GM18870 (cell line): ENCODE data around the gene PAWR.
"Not testable (repeated sequence)": the region's sequence is repeated elsewhere in the genome, so short reads cannot be mapped to it uniquely, and the experiment has no call there.

Experiments used
- ATAC-seq: cut with Tn5 transposase; IDR thresholded peaks from one replicate; pipeline ENCODE4 v1.9.1; 2021; ENCODE audit warnings: moderate library complexity; ENCODE audit not compliant: unreplicated experiment

Gene PAWR

DNA sequence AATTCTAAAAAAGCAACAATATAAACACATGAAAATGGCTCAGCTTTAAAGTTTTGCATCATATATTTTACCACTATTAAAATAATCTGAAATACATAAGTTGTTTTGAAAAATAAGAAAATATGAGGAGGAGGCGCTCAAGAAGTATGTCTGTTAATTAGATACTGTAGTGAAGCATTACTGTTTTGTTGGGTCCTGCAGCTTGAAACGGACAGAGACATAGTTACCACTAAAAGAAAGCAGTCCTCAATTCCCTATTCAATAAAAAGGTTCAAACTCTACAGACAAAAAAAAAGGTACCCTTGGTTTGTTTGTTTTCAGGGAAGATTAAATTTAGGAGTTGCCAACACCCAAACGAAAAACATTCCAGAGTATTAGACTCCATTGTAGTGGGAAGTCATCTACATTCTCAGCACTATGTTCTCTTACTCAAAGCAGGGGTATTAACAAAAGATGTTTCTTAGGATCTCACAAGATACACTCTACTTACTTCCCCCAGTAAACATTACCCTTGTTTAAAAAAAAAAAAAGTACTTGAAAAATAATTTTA lies 3.0 kb downstream of the PAWR start:
- ATAC-seq, result no peak

DNA sequence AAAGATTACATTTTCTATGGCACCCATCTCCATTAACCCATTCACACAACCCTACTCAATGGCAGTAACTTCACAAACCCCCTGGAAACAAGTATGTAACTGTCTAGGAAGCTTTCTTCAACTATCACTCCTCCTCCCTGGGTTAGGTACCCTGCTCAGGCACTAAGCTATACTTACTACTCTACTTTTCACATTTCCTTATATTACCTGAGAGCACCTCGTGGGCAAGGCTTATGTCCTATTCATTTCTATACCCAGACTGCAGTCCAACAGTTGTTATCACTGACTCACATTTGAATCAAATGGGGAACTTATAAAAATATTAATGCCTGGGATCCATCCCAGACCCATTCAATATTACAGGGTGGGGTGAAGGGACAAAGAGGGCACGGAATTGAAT lies 4.6 kb downstream of the PAWR start:
- no peak for ATAC-seq

DNA sequence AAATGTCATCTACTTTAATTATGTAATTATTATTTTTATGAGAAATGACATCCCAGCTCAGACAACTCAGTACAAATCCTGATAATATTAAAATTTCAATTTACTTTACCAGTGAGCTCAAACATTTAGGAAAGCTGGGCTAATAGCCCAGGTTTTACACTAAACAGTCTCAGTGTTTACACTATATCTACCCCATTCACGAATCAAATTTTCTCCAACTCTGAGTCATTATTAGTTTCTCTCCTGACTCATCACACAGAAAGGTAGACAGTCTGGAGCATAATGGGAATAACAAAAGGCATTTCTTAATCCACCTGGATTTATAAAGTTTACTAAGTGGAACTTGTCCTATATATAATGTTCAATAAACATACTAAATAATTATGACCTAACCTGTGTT lies 5.7 kb downstream of the PAWR start:
- ATAC-seq, result no peak

DNA sequence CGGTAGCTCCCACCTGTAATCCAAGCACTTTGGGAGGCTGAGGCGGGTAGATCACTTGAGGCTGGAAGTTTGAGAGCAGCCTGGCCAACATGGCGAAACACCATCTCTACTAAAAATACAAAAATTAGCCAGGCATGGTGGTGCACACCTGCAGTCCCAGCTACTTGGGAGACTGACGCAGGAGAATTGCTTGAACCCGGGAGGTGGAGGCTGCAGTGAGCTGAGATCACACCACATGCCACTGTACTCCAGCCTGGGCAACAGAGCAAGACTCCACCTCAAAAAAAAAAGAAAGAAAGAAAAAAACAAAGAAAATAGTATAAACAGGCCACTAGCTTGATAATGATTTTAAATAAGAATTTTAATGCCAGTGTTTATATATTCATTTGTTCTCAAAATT lies 6.4 kb downstream of the PAWR start:
- not testable (repeated sequence) for ATAC-seq

DNA sequence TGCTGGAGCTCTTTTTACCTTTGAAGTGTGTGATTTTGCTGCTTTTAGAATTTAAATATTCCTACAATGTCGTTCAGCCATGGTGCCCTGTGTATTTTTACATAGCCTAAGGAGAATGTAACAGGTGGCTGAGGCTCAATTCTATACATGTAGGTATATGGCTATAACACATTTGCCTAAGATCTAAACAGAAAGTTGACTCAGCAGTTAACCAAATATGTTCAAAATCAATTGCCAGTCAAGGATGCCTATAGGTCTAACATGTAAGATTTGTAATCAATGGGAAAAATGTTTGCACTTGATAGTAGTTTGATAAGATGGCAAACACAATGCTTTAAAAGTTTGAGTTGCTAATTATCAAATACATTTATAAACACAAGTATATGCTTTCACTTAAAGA lies 8.2 kb downstream of the PAWR start:
- ATAC-seq, result no peak

DNA sequence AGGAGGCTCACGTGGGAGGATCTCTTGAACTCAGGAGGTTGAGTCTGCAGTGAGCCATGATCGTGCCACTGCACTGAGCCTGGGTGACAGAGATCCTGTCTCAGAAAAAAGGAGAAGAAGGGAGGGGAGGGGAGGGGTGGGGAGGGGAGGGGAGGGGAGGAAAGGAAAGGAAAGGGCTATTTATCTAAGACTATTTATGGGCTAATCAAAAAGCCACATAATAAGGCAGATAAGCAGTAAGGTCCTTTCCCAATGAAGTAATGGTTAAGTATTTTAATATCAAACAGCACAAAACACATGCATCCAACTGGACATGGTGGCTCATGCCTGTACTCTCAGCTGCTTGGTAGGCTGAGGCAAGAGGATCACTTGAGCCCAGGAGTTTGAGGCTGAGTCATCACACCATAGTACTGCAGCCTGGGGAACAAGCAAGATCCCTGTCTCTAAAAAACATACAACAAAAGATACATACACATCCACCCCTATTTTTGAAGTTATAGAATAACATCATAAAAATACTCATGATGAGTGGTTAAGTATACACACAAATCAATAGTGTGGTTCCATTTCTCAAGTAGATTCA lies 9.7 kb downstream of the PAWR start:
- ATAC-seq, result no peak

DNA sequence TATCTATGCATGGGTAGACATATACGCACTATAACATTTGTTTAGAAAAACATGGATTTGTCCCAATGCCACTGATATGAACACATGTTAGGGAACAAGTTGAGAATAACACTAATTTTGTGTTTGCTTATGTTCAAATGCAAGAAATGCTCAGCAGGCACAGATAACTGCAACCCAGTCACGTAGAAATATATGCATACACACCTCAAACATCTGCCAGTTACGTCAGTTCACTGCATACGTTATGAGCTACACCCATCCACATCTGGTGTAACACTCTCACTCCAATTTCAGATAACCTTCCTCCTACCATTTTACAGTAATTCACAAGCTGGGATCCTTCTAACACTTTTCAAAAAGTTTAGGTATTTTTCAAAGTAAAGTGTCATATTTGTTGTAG lies 10.7 kb downstream of the PAWR start:
- ATAC-seq, result no peak

DNA sequence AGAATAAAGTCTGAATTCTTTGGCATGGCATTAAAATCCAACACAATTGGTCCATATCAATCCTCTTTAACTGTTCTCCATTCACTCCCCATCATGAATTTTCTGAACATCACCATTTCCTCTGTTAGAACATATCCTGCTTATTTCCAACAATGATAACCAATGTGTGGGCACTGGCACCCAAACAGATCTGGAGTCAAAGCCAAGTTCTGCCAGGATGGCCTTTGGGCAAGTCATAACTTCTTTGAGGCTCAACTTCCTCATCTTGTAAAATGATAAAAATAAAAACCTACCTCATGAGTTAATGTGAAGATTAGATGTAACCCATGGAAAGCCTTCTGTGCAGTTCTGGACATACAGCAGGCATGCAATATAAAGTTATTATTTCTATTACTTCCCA lies 12.5 kb downstream of the PAWR start:
- no peak for ATAC-seq

DNA sequence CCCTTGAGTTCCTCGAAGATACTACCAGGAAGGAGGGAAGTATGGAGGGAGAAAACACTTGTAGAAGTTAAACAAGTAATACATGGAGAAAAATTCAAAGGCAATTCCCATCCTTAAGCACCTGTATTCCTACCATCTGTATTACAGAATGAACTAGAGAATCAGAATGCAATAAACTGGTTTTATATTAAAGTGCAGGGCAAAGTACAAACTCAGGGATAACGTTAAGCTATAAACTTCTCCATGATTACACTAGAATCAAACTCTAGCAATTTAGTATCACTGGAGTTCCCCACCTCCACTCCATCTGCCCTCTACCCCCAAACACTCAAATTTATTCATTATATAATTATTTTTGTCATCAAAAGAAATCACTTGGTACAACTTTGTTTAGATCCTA lies 13.1 kb downstream of the PAWR start:
- ATAC-seq, result no peak

DNA sequence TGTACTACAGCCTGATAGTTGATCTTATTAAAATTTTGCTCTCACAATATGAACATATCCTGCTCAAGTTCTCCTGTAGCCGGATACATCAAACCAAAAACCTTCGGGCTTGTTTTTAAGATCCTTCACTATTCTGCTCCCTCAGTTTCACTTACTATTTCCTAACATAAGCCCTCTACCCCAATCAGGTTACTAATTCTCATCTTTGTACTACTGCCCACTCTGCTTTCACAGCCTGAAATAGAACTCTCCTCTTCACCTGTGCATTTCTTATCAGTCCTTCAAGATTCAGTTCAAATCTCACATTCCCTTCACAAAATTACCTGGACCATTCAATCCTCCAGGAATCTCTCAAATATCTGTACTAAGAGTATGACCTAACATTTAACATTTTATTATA lies 14.2 kb downstream of the PAWR start:
- ATAC-seq, result no peak

DNA sequence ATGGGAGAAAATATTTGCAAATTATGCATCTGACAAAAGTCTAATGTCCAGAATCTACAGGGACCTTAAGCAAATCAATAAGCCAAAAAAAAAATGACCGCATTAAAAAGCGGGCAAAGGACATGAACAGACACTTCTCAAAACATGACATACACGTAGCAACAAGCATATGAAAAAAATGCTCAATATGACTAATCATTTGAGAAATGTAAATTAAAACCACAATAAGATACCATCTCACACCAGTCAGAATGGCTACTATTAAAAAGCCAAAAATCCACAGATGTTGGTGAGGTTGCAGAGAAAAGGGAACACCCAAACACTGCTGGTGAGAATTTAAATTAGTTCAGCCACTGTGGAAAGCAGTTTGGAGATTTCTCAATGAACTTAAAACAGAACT lies 16.1 kb downstream of the PAWR start:
- no peak for ATAC-seq

DNA sequence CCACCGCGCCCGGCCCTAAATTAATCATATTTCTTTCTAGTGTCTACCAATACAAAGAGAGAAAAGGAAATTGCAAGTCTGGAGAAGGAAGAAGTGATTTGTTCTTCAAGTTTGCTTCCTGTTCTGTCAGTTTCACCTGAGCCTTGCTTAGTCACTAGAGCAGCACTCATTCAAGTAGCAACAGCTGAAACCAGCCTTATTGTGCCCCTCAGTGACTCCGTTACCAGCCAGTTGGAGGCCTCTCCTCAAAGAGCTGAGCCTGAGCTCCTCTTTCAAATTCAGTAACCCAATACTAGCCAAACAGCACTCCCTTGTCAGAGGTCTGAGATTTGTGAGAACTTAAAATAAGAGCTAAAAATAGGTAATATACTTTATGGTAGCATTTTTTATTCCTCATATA lies 17.4 kb downstream of the PAWR start:
- ATAC-seq, result no peak

DNA sequence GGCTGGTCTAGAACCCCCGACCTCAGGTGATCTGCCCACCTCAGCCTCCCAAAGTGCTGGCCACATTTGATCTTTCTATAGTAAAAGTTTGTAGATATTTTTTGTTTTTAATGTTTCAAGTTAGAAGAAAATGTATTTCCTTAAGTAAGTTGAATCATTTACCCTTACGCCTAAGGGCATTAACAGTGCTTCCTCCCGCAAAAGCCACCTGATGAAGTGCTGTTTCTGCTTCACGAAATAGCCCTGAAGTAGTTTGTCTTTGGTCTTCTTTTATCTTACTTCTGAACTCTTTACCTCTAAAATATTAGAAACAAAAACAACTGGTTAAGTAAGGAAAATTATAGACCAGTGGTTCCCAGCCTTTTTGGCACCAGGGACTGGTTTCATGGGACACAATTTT lies 22.7 kb downstream of the PAWR start:
- ATAC-seq, result no peak

DNA sequence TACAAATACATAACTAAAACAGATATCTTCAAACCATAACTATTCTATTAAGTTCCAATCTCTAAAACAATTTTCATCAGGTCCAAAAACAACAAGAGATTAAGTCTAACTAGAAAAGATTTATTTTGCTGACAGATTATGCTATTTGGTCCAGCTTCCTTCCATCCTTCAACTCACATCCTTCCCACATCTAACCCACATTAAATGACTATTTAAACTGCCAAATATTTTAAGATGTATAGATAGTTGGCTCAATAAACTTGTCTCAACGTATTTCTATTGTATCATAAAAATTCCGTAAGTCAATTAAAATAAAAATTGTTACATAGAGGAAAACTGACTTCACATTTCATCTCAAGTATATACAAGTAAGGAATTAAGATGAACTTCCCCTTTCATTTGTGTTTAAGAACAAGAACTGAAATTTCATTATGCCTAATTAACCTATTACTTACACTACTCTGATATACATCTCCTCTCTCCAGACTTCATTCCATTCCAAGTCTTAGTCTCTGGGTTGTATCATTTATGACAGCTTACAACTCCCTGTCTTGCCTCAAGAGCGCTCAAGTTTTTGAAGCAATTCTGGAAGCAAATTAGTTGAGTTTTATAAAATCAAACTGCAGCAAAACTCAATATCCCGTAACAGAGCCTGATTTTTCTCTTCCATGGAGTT lies 25.4 kb downstream of the PAWR start:
- ATAC-seq, result no peak

DNA sequence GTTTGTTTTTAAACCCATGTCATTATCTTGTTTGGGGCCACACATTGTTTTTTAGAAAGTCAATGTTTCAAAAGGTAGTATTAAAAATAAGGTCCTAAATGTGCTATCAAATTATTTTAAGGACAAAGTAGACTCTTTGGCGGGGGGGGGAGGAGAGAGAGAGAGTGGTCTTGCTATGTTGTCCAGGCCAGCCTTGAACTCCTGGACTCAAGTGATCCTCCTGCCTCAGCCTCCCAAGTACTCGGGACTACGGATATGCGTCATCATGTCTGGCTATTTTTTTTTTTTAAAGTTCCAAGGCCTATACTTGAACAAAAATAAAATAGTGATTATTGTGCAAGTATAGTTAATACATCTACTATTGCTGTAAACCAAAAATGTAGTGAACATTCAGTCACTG lies 26.2 kb downstream of the PAWR start:
- ATAC-seq, result no peak

DNA sequence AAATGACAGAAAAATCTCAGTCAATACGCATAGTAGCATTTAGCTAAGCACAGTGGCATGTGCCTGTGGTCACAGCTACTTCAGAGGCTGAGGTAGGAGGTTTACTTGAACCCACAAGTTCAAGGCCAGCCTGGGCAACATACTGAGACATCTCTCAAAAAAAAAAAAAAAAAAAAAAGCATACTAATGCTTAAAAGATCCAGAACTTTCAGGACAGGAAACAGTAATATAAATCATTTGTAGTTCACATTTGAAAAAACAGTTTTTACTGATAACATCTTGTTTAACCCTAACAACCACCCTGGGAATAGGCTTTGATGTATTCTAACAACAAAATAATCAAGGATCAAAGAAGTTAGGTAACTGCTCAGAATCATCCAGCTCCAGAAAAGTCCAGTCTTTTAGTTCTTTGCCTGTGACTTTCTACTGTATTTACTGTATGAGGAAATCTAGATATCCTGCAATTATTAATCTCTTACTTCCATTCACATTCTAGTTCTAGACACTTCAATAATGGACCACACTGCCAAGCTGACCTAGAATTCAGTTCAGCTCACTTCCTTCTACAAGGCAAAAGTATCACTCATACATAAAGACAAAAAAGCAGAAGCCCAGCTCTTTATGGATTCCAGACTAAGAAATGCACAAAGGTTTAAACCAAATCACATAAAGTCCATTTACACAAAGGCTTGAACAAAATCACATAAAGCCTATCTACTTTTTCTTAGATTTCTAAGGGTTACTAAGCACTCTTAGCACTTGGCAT lies 28.5 kb downstream of the PAWR start:
- ATAC-seq, result no peak

DNA sequence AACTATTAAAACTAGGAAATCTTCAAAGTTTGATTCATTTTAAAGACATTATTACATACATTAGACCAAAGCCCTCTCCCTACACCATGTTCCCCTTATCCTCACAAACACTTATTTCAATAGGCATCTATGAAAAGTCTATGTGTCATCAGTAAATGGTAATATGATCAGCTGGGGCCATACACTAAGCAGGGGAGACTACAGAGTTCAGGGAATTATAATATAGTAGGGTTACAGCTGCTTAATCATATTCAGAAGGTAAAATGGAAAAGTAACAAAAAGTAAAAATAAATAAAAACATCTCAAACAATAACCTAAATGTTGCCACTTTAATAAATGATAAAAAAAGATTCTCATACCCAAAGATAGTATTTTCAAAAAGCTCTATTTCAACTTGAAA lies 29.1 kb downstream of the PAWR start:
- ATAC-seq, result no peak

DNA sequence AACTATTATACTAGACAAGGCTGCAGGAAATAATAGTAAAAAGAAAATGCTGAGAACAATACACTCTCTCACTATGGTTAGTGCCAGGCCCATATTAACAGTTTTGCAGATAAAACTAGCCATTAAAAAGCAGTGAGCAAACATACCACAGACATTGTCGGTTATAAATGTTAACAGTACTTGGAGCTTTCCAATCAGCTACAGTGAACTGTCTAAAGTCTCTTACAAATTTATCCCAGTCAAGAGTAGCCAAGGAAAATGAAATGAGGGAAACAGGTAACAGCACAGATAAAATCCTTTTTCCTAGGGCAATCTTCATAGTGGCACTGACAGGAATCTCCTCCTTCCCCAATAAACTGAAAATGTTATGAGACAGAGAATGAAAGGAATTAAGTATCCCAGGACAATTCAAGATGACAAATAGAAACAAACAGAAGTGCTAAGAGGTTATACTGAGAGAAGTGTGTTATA lies 30.8 kb downstream of the PAWR start:
- no peak for ATAC-seq

DNA sequence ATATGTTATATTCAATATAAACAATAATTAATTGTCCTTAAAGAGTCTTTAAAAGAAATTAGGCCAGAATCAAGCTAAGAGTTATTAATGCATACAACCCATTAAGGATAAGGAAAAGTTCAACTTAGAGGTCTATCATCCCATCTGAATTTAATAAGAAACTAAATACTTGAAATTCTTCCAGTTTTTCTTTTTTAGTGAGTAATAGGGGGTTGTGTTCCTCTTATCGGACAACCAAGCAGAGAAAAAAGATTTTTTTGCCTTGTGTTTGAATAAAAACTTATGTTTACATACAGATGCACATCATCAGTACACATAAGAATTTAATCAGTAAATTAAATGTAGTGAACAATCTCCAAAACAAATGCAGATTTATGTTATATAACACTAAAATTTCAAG lies 32.5 kb downstream of the PAWR start:
- no peak for ATAC-seq

DNA sequence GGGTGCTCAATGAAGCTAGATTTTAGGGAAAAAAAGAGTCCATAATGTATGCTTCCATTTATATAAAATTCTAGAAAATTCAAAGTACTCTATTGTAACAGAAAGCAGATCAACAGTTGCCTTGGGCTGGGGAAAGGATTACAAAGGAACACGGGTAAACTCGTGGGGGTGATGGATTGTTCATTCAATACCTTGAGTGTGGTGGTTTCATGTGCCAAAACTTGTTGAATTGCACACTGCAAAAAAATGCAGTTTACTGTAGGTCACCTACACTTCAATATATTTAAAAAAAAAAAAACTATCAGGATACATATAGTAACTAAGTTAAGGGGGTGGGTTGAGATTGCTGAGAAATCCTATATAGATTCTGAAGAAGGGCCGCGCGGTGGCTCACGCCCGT lies 33.6 kb downstream of the PAWR start:
- no peak for ATAC-seq

DNA sequence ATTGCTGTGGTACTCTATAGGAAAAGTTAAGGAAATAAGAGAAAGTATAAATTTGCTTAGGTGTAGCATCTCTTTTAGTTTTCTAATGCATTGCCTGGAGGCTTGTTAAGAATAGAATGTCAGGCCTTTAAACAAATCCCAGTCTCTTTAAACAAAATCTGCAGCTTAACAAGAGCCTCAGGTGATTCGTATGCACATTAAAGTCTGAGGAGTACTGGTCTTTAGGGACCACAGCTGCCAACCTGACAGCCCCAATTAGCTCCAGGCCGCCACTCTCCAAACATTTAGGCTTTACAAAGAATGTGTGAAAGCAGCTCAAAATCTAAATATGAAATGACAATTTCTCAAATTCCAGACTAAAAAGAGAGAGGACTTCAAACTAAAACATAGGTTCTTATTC lies 35.7 kb downstream of the PAWR start:
- no peak for ATAC-seq

DNA sequence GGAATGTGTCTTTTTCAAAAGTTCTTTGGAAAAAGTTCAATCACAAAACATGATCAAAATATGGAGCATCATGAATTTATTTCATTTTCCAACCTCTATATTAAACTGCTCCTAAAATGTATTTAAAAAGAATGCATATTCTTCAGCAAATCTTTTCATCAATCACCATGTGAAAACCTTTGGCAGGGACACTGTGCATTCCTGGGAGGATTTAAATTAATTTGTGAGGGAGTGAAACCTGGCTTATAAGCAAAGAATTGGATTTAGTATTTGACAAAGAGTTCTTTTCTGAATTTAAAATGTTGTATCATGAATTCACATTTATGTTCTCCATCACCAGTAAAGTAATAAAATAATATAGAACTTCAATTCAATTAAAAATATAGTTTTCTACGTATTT lies 38.2 kb downstream of the PAWR start:
- no peak for ATAC-seq
